Dermis blood vessel endothelial cell (primary cell): ENCODE data around the gene ADGRV1. TPM values are rescaled to one million over a fixed set of nuclear protein-coding genes. Genes with fewer than 3 reads are reported as not detected.
"Not testable (repeated sequence)": the region's sequence is repeated elsewhere in the genome, so short reads cannot be mapped to it uniquely, and the experiment has no call there.

Experiments used
- DNase-seq: peaks from one replicate; pipeline ENCODE4 v3.0.0; 2010
- total RNA-seq: library from RNA; depleted of rRNA; stranded (reverse); fragments of >200 nt; gene quantifications from 2 replicates; pipeline ENCODE4 v1.2.3, GENCODE V29; 2014

The ADGRV1 gene
- total RNA-seq, 1 donor from 2014 or later = under 0.01 TPM

- DNase-seq = no peak
Measured at GRCh38 chr5:91033370-91033769, 474.8 kb downstream of the ADGRV1 start.

- no peak for DNase-seq
Measured at GRCh38 chr5:91038180-91038808, 479.7 kb downstream of the ADGRV1 start.

- DNase-seq = not testable (repeated sequence)
Measured at GRCh38 chr5:91041132-91041531, 482.5 kb downstream of the ADGRV1 start.

DNA sequence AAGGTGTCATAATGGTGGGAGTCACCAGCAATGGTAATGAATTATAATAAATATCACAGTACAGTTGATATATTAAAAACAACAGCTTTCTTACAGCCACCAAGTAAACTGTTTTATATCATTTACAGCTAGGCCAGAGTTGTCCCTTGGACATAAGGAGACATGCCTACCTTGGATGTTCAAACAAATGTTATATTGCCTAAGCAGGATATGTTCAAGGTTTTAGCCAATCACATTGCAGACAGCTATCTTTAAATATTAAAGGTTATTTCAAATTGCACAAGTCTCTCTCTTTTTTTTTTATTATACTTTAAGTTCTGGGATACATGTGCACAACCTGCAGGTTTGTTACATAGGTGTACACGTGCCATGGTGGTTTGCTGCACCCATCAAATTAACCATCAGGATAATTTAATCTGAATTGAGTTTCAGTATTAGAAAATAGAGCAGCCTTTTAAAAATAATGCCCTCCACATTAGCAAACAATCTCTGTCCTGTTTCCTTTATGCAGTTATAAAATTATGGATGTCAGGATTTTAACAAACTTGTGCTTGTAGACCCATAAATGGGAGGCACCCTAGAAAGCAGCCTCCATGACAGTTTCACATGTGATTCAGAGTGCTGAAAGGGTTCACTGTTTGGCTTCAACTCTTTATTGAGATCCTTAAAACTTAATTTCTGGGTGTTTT, 483.8 kb downstream of the ADGRV1 start:
- DNase-seq = no peak

DNA sequence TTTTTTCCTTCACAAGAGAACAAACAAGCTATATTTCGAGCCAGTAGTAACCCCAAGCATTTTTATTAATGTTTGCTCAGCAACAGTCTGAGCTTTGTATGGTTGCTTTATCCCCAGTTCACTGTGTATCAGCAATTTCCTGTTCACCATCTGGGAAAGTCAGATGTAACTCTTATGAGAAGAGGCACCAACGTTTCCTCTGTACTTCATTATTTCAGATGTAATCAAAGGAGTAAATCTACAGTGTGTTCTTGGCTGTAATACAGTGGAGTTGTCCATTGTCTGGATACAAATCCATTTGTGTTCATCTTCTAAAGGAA, 484.3 kb downstream of the ADGRV1 start:
- DNase-seq = peak; percentile 67

DNA sequence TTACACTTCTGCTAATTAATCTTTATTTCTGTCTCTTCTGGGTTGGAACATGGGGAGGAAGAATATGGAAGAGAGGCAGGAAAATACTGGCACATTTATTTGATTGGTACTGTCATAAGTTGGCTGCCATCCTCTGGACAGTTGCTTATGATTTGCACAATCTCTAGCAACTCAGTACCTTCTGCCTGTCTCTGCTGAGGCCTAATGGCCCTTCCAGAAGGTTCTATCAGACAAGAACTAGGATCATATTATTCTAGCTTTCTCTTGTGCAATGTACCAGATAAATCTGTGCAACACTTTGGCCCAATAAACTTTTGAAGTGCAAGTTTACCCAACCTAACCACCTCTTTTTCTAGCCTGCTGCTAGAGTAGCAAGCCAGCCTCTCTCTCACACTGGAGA, 489.5 kb downstream of the ADGRV1 start:
- DNase-seq = no peak

- DNase-seq = no peak
Measured at GRCh38 chr5:91049112-91049511, 490.5 kb downstream of the ADGRV1 start.

DNA sequence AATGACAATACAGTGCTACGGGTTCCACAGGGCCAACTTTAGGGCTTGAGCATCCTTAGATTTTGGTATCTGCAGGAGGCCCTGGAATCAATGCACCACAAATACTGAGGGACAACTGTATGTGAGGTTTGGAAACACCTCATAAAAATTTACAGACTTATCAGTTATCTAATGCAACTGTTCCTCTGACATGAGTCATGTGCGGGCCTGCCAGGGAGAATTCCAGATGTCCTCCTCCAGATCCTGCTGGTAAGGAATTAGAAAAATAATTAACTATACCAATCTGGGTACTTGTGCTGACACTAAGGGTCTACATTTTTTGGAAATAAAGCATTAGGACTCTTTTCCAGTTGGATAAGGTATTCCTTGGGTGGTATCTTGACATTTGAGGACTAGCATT, 491.2 kb downstream of the ADGRV1 start:
- peak; percentile 45 for DNase-seq

- DNase-seq = not testable (repeated sequence)
Measured at GRCh38 chr5:91052411-91052810, 493.8 kb downstream of the ADGRV1 start.

DNA sequence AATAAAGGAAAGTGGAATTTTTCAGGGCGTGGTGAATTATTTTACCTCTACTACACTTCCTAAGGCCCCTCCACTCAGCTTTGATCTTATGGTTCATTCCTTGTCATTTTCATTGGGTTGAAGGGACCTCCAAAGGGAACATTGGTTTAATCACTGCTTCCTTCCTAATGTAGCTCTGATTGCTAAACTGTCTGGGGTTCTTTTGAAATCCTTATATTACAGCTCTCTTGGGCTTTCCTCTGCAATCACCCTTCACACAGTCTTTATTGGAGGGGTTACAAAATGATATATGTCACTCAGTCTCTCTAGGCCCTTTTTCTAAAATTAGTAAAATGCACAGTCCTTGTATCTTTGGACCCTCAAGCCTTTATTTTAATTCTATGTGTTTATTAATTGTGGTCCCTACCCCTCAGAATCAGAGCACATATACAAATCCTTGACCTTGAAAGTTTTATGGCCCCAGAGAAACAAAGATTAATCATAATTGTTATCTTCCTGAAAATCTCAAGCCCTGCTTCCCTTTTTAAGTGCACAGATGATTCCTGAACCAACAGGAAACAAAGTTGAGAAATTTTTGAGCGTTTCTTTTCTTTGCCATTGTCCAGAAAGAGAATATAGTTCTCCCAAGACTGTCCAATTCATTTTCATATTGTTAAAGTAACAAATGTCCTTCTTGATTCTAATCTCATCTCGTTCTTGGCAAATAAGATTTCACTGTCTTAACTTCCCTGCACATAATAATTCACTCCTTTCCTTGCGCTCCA, 494.6 kb downstream of the ADGRV1 start:
- peak; percentile 69 for DNase-seq

DNA sequence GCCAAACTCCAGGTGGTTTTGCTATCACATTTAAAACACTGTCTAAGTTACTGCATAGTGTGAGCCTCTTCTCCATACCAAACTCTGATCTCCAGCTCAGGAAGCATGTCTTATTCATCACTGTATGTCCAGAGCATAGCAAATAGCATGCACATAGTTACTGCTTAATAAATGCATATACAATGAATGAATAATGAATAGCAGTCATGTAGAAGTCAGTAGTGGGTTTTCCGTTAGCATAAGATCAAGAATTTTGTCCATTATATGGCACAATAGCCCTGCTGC, 495.1 kb downstream of the ADGRV1 start:
- DNase-seq = no peak

- no peak for DNase-seq
Measured at GRCh38 chr5:91058155-91058554, 499.6 kb downstream of the ADGRV1 start.

GRCh38 chr5:91058575-91058974, 500.0 kb downstream of the ADGRV1 start:
- DNase-seq = peak; percentile 29

DNA sequence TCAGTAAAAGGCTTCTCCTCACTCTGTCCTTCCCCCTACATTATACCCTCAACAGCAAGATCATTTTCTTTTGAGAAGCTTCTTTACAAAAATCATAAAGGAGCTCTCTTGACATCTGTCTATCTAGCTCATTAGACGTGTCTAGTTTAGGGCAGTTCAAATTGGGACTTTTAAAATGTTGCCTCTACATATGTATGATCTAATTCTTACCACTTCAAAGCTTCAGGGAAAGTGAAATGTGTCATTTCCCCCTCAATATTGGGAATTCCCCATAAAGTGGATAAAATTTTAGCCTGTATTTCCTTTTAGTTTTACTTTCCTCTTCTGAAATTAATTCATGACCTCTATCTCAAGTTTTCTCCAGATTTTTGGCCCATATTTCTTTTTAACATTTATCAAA, 500.8 kb downstream of the ADGRV1 start:
- DNase-seq = peak; percentile 32

- DNase-seq = no peak
Measured at GRCh38 chr5:91061094-91061493, 502.5 kb downstream of the ADGRV1 start.

GRCh38 chr5:91061946-91062562, 503.5 kb downstream of the ADGRV1 start:
- no peak for DNase-seq

DNA sequence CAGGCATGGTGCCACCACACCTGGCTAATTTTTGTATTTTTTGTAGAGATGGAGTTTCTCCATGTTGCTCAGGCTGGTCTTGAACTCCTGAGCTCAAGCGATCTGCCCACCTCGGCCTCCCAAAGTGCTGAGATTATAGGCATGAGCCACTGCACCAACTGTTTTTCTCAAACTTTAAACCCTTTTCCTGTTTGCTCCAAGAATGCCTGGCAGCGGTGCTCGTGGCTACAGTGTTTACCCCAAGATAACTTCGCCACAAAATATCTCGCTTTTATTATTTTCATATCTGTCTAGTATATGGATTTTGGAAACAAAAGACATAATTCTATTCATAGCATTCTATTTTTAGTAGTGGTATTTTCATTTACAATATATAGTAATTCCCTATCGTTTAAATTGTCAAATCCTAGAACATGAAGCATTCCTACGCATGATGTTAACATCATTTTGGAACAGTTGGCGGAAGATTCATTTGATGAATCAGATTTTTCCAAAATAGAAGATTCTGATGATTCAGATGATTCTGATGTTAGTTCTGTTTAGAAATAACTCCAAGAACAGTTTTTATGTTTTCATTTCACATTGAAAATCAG, 504.6 kb downstream of the ADGRV1 start:
- DNase-seq = peak; percentile 17

DNA sequence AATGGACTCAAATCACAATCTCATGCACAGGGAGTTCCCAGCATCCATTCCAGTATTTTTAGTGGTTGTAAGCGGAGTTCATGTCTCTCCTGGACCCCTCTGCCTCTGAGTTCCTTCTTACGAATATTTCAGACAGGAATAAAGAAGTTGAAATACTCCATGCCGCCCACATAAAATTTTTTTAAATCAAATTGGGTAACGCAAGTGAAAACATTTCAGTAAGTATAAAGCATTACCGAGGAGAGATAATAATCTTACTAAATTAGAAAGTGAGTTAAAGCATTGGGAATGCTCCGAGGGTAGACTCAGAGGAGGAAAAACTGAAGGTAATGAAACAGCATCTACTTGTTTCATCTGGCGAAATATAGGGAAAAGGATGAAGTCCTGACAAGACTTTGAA, 506.9 kb downstream of the ADGRV1 start:
- no peak for DNase-seq

DNA sequence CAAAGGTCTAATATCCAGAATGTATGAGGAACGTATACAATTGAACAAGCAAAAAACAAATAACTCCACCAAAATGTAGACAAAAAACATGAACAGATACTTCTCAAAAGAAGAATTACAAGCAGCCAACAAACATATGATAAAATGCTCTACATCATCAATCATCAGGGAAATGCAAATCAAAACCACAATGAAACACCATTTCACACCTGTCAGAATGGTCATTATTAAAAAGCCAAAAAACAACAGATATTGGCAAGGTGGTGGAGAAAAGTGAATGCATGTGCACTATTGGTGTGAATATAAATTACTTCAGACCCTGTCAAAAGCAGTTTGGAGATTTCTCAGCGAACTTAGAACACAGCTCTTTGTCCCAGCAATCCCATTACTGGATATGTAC, 510.8 kb downstream of the ADGRV1 start:
- DNase-seq = no peak

DNA sequence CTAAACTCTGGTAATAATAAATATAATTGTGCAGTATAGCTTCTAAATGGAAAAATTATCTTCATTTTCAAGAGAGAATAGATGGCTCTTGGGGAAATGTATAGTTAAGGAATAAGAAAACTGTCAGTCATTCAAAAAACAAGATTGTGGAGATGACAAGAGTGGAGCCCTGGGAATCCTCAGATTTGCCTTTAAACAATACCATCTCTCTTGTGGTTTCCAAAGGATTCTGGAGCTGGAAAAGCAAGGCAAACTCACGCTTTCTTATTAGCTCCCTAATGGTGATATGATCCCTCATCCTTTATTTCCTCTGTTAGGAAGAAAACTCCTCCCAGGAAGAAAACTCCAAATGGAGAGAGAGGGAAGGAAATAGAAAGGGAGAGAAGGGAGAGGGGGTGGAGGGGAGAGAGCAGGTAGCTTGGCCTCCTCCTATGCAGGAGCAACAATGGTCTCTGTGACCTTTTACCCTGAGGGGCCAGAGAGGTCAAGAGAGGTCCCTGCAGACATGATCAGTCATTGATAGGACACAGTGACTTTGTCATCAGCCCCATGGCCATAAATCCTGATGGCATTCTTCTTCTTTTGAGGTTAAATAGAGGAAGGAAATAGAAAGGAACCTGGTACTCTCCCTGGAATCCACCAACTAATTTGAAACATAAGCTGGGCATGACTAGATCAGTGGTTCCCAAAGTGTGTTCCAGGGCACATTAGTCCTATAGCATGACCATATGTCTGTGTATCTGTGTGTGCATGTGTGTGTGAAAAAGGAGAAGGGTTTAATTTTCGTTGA, 512.4 kb downstream of the ADGRV1 start:
- no peak for DNase-seq

- DNase-seq = no peak
Measured at GRCh38 chr5:91072881-91073280, 514.3 kb downstream of the ADGRV1 start.

DNA sequence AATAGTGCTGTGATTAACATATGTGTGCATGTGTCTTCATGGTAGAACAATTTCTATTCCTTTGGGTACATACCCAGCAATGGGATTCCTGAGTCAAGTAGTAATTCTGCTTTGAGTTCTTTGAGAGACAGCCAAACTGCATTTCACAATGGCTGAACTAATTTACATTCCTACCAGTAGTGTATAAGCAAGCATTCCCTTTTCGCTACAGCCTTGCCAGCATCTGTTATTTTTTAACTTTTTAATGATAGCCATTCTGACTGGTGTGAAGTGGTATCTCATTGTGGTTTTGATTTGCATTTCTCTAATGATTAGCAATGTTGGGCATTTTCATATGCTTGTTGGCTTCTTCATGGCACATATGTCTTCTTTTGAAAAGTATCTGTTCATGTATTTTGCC, 516.0 kb downstream of the ADGRV1 start:
- DNase-seq = no peak

GRCh38 chr5:91076138-91076537, 517.5 kb downstream of the ADGRV1 start:
- no peak for DNase-seq
